Liver (tissue), 9 donors: Measurements from ENCODE around the gene PPP6R3. TPM values are rescaled to one million over a fixed set of nuclear protein-coding genes. Genes with fewer than 3 reads are reported as not detected.

Experiments
- DNase-seq: peaks from one replicate; pipeline ENCODE4 v3.0.0-alpha.2; 2017; ENCODE audit warnings: low spot score
- H3K27ac ChIP-seq, 2 donors: one replicate each; pipeline ENCODE4 v1.7.0; 2013; ENCODE audit warnings: inconsistent platforms in 2 of 2, low read length in 2 of 2, control low read depth in 1 of 2, low read depth in 1 of 2, mild to moderate bottlenecking in 1 of 2
- H3K27me3 ChIP-seq, 4 donors: one replicate each; pipeline versions ENCODE4 v1.6.1 to v1.7.0; 2013; ENCODE audit warnings: low read length in 3 of 4, inconsistent platforms in 1 of 4, mild to moderate bottlenecking in 1 of 4, moderate library complexity in 1 of 4; ENCODE audit not compliant: control insufficient read depth in 4 of 4, insufficient read depth in 4 of 4
- H3K36me3 ChIP-seq, 4 donors: one replicate each; pipeline versions ENCODE4 v1.6.1 to v1.7.0; 2013; ENCODE audit warnings: low read length in 3 of 4, mild to moderate bottlenecking in 3 of 4, low read depth in 1 of 4, moderate library complexity in 1 of 4; ENCODE audit not compliant: control insufficient read depth in 4 of 4, insufficient read depth in 3 of 4
- H3K4me1 ChIP-seq, 4 donors: one replicate each; pipeline versions ENCODE4 v1.6.1 to v1.7.0; 2013; ENCODE audit warnings: low read length in 3 of 4, mild to moderate bottlenecking in 3 of 4, moderate library complexity in 1 of 4; ENCODE audit not compliant: control insufficient read depth in 4 of 4, insufficient read depth in 4 of 4
- H3K4me3 ChIP-seq, 3 donors: one replicate each; pipeline versions ENCODE4 v1.6.1 to v1.7.0; 2013; ENCODE audit warnings: low read length in 3 of 3, control low read depth in 1 of 3, low read depth in 1 of 3, mild to moderate bottlenecking in 1 of 3
- H3K9ac ChIP-seq, 2 donors: one replicate each; pipeline ENCODE4 v1.7.0; 2013; ENCODE audit warnings: low read length in 2 of 2, mild to moderate bottlenecking in 2 of 2, moderate library complexity in 2 of 2, control low read depth in 1 of 2, low read depth in 1 of 2
- H3K9me3 ChIP-seq, 4 donors: one replicate each; pipeline versions ENCODE4 v1.6.1 to v1.7.0; 2013; ENCODE audit warnings: low read length in 3 of 4; ENCODE audit not compliant: control insufficient read depth in 4 of 4
- ATF3 ChIP-seq: IDR thresholded peaks from 2 replicates; pipeline ENCODE4 v1.6.1; 2016; ENCODE audit warnings: antibody characterized with exemption
- CTCF ChIP-seq: fragments of 150-350 bp; IDR thresholded peaks from 2 replicates; pipeline ENCODE4 v1.5.1; 2017; ENCODE audit warnings: improper control_type of control experiment, low read depth, low read length; ENCODE audit not compliant: missing input control
- EGR1 ChIP-seq, 2 donors: IDR thresholded peaks; 2 replicates each; pipeline ENCODE4 v1.6.1; 2016 to 2018; ENCODE audit warnings: antibody characterized with exemption in 2 of 2, low read depth in 2 of 2
- FOXA1 ChIP-seq: IDR thresholded peaks from 2 replicates; pipeline ENCODE4 v1.6.1; 2016; ENCODE audit warnings: antibody characterized with exemption
- FOXA2 ChIP-seq: IDR thresholded peaks from 2 replicates; pipeline ENCODE4 v1.6.1; 2016; ENCODE audit warnings: antibody characterized with exemption
- GABPA ChIP-seq, 2 donors: IDR thresholded peaks in 1 of 2; conservative IDR thresholded peaks in 1 of 2; 2 replicates each; pipeline ENCODE4 v1.6.1; 2016; ENCODE audit warnings: antibody characterized with exemption in 2 of 2, mild to moderate bottlenecking in 1 of 2, moderate library complexity in 1 of 2
- HNF4A ChIP-seq, 2 donors: conservative IDR thresholded peaks; 2 replicates each; pipeline ENCODE4 v1.6.1; 2016; ENCODE audit warnings: antibody characterized with exemption in 2 of 2, mild to moderate bottlenecking in 2 of 2
- HNF4G ChIP-seq: IDR thresholded peaks from 2 replicates; pipeline ENCODE4 v1.6.1; 2016; ENCODE audit warnings: antibody characterized with exemption
- JUND ChIP-seq, 2 donors: IDR thresholded peaks; 2 replicates each; pipeline ENCODE4 v1.6.1; 2016; ENCODE audit warnings: antibody characterized with exemption in 2 of 2
- MAX ChIP-seq: IDR thresholded peaks from 2 replicates; pipeline ENCODE4 v1.6.1; 2016; ENCODE audit warnings: antibody characterized with exemption
- NR2F2 ChIP-seq: IDR thresholded peaks from 2 replicates; pipeline ENCODE4 v1.6.1; 2016; ENCODE audit warnings: antibody characterized with exemption
- RAD21 ChIP-seq, 2 donors: IDR thresholded peaks; 2 replicates each; pipeline ENCODE4 v1.6.1; 2016; ENCODE audit warnings: antibody characterized with exemption in 2 of 2, mild to moderate bottlenecking in 2 of 2
- REST ChIP-seq: IDR thresholded peaks from 2 replicates; pipeline ENCODE4 v1.6.1; 2016; ENCODE audit warnings: antibody characterized with exemption, mild to moderate bottlenecking
- RXRA ChIP-seq, 2 donors: IDR thresholded peaks; 2 replicates each; pipeline ENCODE4 v1.6.1; 2017 to 2018; ENCODE audit warnings: antibody characterized with exemption in 2 of 2, mild to moderate bottlenecking in 1 of 2
- SP1 ChIP-seq: IDR thresholded peaks from 2 replicates; pipeline ENCODE4 v1.6.1; 2018; ENCODE audit warnings: antibody characterized with exemption, mild to moderate bottlenecking
- TAF1 ChIP-seq: conservative IDR thresholded peaks from 2 replicates; pipeline ENCODE4 v1.6.1; 2016; ENCODE audit warnings: antibody characterized with exemption, mild to moderate bottlenecking
- YY1 ChIP-seq: IDR thresholded peaks from 2 replicates; pipeline ENCODE4 v1.6.1; 2016; ENCODE audit warnings: antibody characterized with exemption, mild to moderate bottlenecking
- ZBTB33 ChIP-seq: IDR thresholded peaks from 2 replicates; pipeline ENCODE4 v1.6.1; 2016; ENCODE audit warnings: antibody characterized with exemption
- whole genome bisulfite sequencing: extraction: QIAGEN DNeasy Blood & Tissue Kit; methylation state at CpG from one replicate; pipeline ENCODE4 v1.1.7; 2013; 5-methylcytosine and 5-hydroxymethylcytosine counted together
- polyA plus RNA-seq, 2 donors: library from polyadenylated mRNA; stranded (reverse) in 1 of 2; unstranded in 1 of 2; fragments of 200-250 nt in 1 of 2; fragments of >200 nt in 1 of 2; fragmentation: Nextera tagmentation in 1 of 2; extraction: Ambion mirVana in 1 of 2; gene quantifications; one replicate each; pipeline versions ENCODE4 v1.2.1 to v1.2.3, GENCODE V29; 2013 to 2015
- total RNA-seq, 2 donors: library from RNA; depleted of rRNA; stranded (reverse); fragments of >200 nt; gene quantifications; one replicate each; pipeline ENCODE4 v1.2.3, GENCODE V29; 2014
- donor health status: healthy.
- donor health status: healthy.
- donor health status: healthy.
- donor health status: healthy.
- donor health status: healthy.

The PPP6R3 gene
- total and polyA plus RNA-seq, 4 donors = 12.3 to 101 (median 58.1) TPM

- Histone ChIP-seq H3K36me3 (peaks cover 7 to 56% (median 42%) of the 10 kb centered on the region in 4 donors), H3K4me3 (no peak overlapping the region), H3K27me3 (no peaks in the 10 kb centered on the region), H3K9ac (no peak overlapping the region), H3K4me1 (no peaks in the 10 kb centered on the region), H3K9me3 (no peaks in the 10 kb centered on the region), H3K27ac (no peak overlapping the region)
- no peak for DNase-seq
- over 99% methylated on average over 4 of the region's 4 CpGs for WGBS
- TF ChIP-seq RAD21 (IDR thresholded peaks at IDR 0.05) (no peak), NR2F2 (no peak), HNF4A (conservative IDR thresholded peaks at IDR 0.05) (no peak), EGR1 (IDR thresholded peaks at IDR 0.05; ENCODE audit: low read depth in 2 of 2) (no peak), GABPA (IDR thresholded peaks at IDR 0.05 in 1 of 2, conservative IDR thresholded peaks at IDR 0.05 in 1 of 2) (no peak), JUND (IDR thresholded peaks at IDR 0.05) (no peak), HNF4G (no peak), YY1 (no peak), RXRA (IDR thresholded peaks at IDR 0.05) (no peak), ZBTB33 (no peak), TAF1 (no peak), MAX (no peak), REST (no peak), SP1 (no peak), FOXA1 (no peak), ATF3 (no peak), FOXA2 (no peak), CTCF (no peak)
These were observed 120.9 kb downstream of the PPP6R3 start for GRCh38 chr11:68581439-68581838.
